B cell (primary cell): ENCODE measurements around the gene SPINDOC. TPM values are rescaled to one million over a fixed set of nuclear protein-coding genes. Genes with fewer than 3 reads are reported as not detected.

ENCODE experiments used
- ATAC-seq: fragments of 200-7000 bp; cut with Tn5 transposase; one replicate; pipeline ENCODE4 v1.10.0; 2021; ENCODE audit warnings: low read depth, mild to moderate bottlenecking, moderate number of reproducible peaks, moderate library complexity
- CTCF ChIA-PET: fragments of 350-600 bp; sonication (Branson Sonifier 250); formaldehyde crosslinking; loops from one replicate; lab custom pipeline; 2021; ENCODE audit warnings: antibody characterized with exemption, inconsistent platforms; lab: Charles Lee
- POLR2A ChIA-PET: fragments of 350-600 bp; sonication (Branson Sonifier 250); formaldehyde crosslinking; loops from one replicate; lab custom pipeline; 2021; ENCODE audit warnings: antibody characterized with exemption; lab: Charles Lee
- DNase-seq: peaks from one replicate; pipeline ENCODE4 v3.0.0; 2013
- H2AFZ ChIP-seq: 2 replicates; pipeline ENCODE4 v1.6.1; 2012; ENCODE audit warnings: mild to moderate bottlenecking, low read depth, low read length; ENCODE audit not compliant: insufficient read depth, poor library complexity, severe bottlenecking
- H3K27ac ChIP-seq, 2 donors: 1 replicate in 1 of 2; 2 replicates in 1 of 2; pipeline ENCODE4 v1.5.1; 2012 to 2013; ENCODE audit warnings: low read length in 2 of 2, mild to moderate bottlenecking in 2 of 2, moderate library complexity in 1 of 2
- H3K27me3 ChIP-seq, 4 experiments: fragments of 200-600 bp in 1 of 4; sonication (generic) in 1 of 4; replicated peaks in 1 of 4; 1 replicate in 2 of 4; 2 replicates in 2 of 4; pipeline versions ENCODE4 v1.6.1 to v1.7.0; 2013 to 2016; ENCODE audit warnings: low read length in 3 of 4, mild to moderate bottlenecking in 2 of 4, mixed read lengths in 1 of 4, moderate library complexity in 1 of 4; ENCODE audit not compliant: insufficient read depth in 4 of 4, control insufficient read depth in 3 of 4; ENCODE audit errors: control extremely low read depth in 1 of 4
- H3K36me3 ChIP-seq, 2 experiments: replicated peaks in 1 of 2; 1 replicate in 1 of 2; 2 replicates in 1 of 2; pipeline versions ENCODE4 v1.6.1 to v1.7.1; 2013; ENCODE audit warnings: low read length in 1 of 2; ENCODE audit not compliant: insufficient read depth in 2 of 2, control insufficient read depth in 1 of 2; ENCODE audit errors: control extremely low read depth in 1 of 2, extremely low read depth in 1 of 2
- H3K4me1 ChIP-seq, 2 donors: fragments of 200-600 bp in 1 of 2; sonication (generic) in 1 of 2; 1 replicate in 1 of 2; 2 replicates in 1 of 2; pipeline versions ENCODE4 v1.5.1 to v1.6.1; 2013 to 2017; ENCODE audit warnings: low read length in 2 of 2; ENCODE audit not compliant: control insufficient read depth in 2 of 2, insufficient read depth in 2 of 2
- H3K4me2 ChIP-seq: replicated peaks from 2 replicates; pipeline ENCODE3; 2012; ENCODE audit warnings: mild to moderate bottlenecking, low read depth, low read length; ENCODE audit not compliant: poor library complexity, severe bottlenecking
- H3K4me3 ChIP-seq, 5 experiments: fragments of 200-600 bp in 1 of 5; sonication (generic) in 1 of 5; 1 replicate in 3 of 5; 2 replicates in 2 of 5; pipeline versions ENCODE4 v1.5.1 to v1.7.0; 2011 to 2016; ENCODE audit warnings: low read length in 4 of 5, mild to moderate bottlenecking in 4 of 5, low read depth in 2 of 5, control low read depth in 1 of 5, moderate library complexity in 1 of 5; ENCODE audit not compliant: insufficient read depth in 1 of 5; ENCODE audit errors: control extremely low read depth in 1 of 5, extremely low read depth in 1 of 5
- H3K79me2 ChIP-seq: fragments of 200-600 bp; sonication (generic); one replicate; pipeline ENCODE4 v1.6.0; 2016; ENCODE audit warnings: low read length; ENCODE audit not compliant: control insufficient read depth, insufficient read depth
- H3K9ac ChIP-seq: fragments of 200-600 bp; sonication (generic); 2 replicates; pipeline ENCODE4 v1.6.1; 2017; ENCODE audit warnings: mild to moderate bottlenecking, low read length, moderate library complexity
- H3K9me3 ChIP-seq, 3 donors: one replicate each; pipeline versions ENCODE4 v1.6.1 to v1.7.1; 2013; ENCODE audit warnings: low read length in 2 of 3; ENCODE audit not compliant: control insufficient read depth in 2 of 3, insufficient read depth in 1 of 3; ENCODE audit errors: control extremely low read depth in 1 of 3
- H4K20me1 ChIP-seq: 2 replicates; pipeline ENCODE4 v1.6.0; 2012; ENCODE audit warnings: mild to moderate bottlenecking, low read length; ENCODE audit not compliant: insufficient read depth, control insufficient read depth, poor library complexity, severe bottlenecking
- H3K27ac Mint-ChIP-seq: one replicate; pipeline ENCODE4 v1.8.0; 2021; ENCODE audit warnings: mixed read lengths
- H3K27me3 Mint-ChIP-seq: one replicate; pipeline ENCODE4 v1.8.0; 2021; ENCODE audit warnings: mixed read lengths
- H3K4me1 Mint-ChIP-seq: one replicate; pipeline ENCODE4 v1.8.0; 2021; ENCODE audit warnings: mixed read lengths
- H3K4me3 Mint-ChIP-seq: one replicate; pipeline ENCODE4 v1.8.0; 2021; ENCODE audit warnings: mixed read lengths
- H3K9me3 Mint-ChIP-seq: one replicate; pipeline ENCODE4 v1.8.0; 2022; ENCODE audit warnings: mixed read lengths; ENCODE audit not compliant: insufficient read depth
- CTCF ChIP-seq: fragments of 200-600 bp; IDR thresholded peaks from one replicate; pipeline ENCODE4 v1.8.0; 2022; ENCODE audit warnings: antibody characterized with exemption, mild to moderate bottlenecking
- EZH2 ChIP-seq: IDR thresholded peaks from 2 replicates; pipeline ENCODE4 v1.6.1; 2012; ENCODE audit warnings: borderline replicate concordance, low read depth, mild to moderate bottlenecking, moderate library complexity, low read length; ENCODE audit not compliant: insufficient read depth, poor library complexity, severe bottlenecking
- WGBS: methylation state at CpG from one replicate; pipeline ENCODE4 v1.1.5; 2013; ENCODE audit warnings: missing lambda C conversion rate; ENCODE audit not compliant: insufficient coverage; 5-methylcytosine and 5-hydroxymethylcytosine counted together
- intact Hi-C: fragments of 100-400 bp; cut with micrococcal nuclease; formaldehyde crosslinking; loops from one replicate; pipeline ENCODE4 v1.10.0; 2022
- polyA plus RNA-seq: library from polyadenylated mRNA; depleted of rRNA; stranded (reverse); fragments of >200 nt; gene quantifications from 2 replicates; pipeline ENCODE4 v1.2.3, GENCODE V29; 2012
- total RNA-seq, 2 donors: library from RNA; stranded (reverse); fragments of 120-200 nt in 1 of 2; gene quantifications; 1 replicate in 1 of 2; 2 replicates in 1 of 2; pipeline versions ENCODE4 v1.2.3 to v1.2.4, GENCODE V29; 2013 to 2022

The SPINDOC gene
- total and polyA plus RNA-seq, 2 donors (not counting 1 experiment from before 2014, with no cell fraction given), result 10.5 to 23.9 TPM

- Histone ChIP-seq H3K27me3 (peaks cover 0 to under 1% (median 0%) of the 10 kb centered on the region in 4 experiments), H3K9me3 (peaks cover 7 to 32% (median 17%) of the 10 kb centered on the region in 3 donors), H2AFZ (no peak overlapping the region), H4K20me1 (no peaks in the 10 kb centered on the region), H3K9ac (no peak overlapping the region), H3K36me3 (no peaks in the 10 kb centered on the region), H3K79me2 (no peaks in the 10 kb centered on the region), H3K27ac (no peak overlapping the region), H3K4me1 (peaks cover 0 to 8% of the 10 kb centered on the region in 2 donors), H3K4me3 (no peak overlapping the region), H3K4me2 (no peak overlapping the region)
- intact Hi-C loops, result no loop called here
- no peak overlapping the region for H3K27ac Mint-ChIP-seq
- ChIA-PET CTCF (interaction anchor here (1.6 kb wide), 1 partner anchor 45 kb away, joined by 3 read pairs; no protein-coding TSS in a partner anchor), POLR2A (no interaction called here)
- peaks cover 5% of the 10 kb centered on the region for H3K27me3 Mint-ChIP-seq
- ATAC-seq, result no peak
- no peaks in the 10 kb centered on the region for H3K4me1 Mint-ChIP-seq
- TF ChIP-seq CTCF, result no peak
- no peak for TF ChIP-seq EZH2
- 100% methylated on average over 2 of the region's 6 CpGs for WGBS
- peaks cover 3% of the 10 kb centered on the region for H3K9me3 Mint-ChIP-seq
- no peak overlapping the region for H3K4me3 Mint-ChIP-seq
- no peak for DNase-seq
These were observed 21.6 kb upstream of the SPINDOC start for GRCh38 chr11:63791495-63792167.

- no peak overlapping the region for H3K4me3 ChIP-seq
- no peak overlapping the region for H3K9ac ChIP-seq
- no peak for ATAC-seq
- H3K27me3 ChIP-seq, result peaks cover 0 to 6% (median 0%) of the 10 kb centered on the region in 4 experiments
- TF ChIP-seq EZH2 (no peak), CTCF (no peak)
- DNase-seq, result no peak
- H3K9me3 ChIP-seq, result peaks cover 7 to 32% (median 17%) of the 10 kb centered on the region in 3 donors
- H2AFZ ChIP-seq, result no peak overlapping the region
- H3K9me3 Mint-ChIP-seq, result peaks cover 3% of the 10 kb centered on the region
- H3K4me3 Mint-ChIP-seq, result no peak overlapping the region
- H3K79me2 ChIP-seq, result no peaks in the 10 kb centered on the region
- H3K36me3 ChIP-seq, result no peaks in the 10 kb centered on the region
- no peak overlapping the region for H3K27ac ChIP-seq
- CTCF ChIA-PET, result no interaction called here
- no peaks in the 10 kb centered on the region for H4K20me1 ChIP-seq
- intact Hi-C loops, result no loop called here
- no peak overlapping the region for H3K4me2 ChIP-seq
- POLR2A ChIA-PET, result no interaction called here
- H3K27me3 Mint-ChIP-seq, result peaks cover 6% of the 10 kb centered on the region
- H3K27ac Mint-ChIP-seq, result no peak overlapping the region
- no peaks in the 10 kb centered on the region for H3K4me1 Mint-ChIP-seq
- peaks cover 0 to 8% of the 10 kb centered on the region in 2 donors for H3K4me1 ChIP-seq
These were observed 20.1 kb upstream of the SPINDOC start for GRCh38 chr11:63793161-63793560.
